Endothelial cell of umbilical vein (primary cell): ENCODE results near the gene OSBPL6. TPM values are rescaled to one million over a fixed set of nuclear protein-coding genes. Genes with fewer than 3 reads are reported as not detected.

ENCODE experiments used
- BruUV-seq: library from RNA; stranded (reverse); fragments of 400-500 nt; replicated peaks from 2 replicates; lab custom pipeline; 2021; lab: Mats Ljungman, UMichigan
- CTCF ChIA-PET: fragments of 300-600, 350-600 bp; sonication (Branson Sonifier 250); formaldehyde crosslinking; loops from one replicate; lab custom pipeline; 2021; ENCODE audit warnings: antibody characterized with exemption, inconsistent platforms; lab: Charles Lee
- POLR2A ChIA-PET: fragments of 300-600, 350-600 bp; sonication (Branson Sonifier 250); formaldehyde crosslinking; loops from one replicate; lab custom pipeline; 2021; ENCODE audit warnings: antibody characterized with exemption, inconsistent platforms; lab: Charles Lee
- DNase-seq: peaks from one replicate; pipeline ENCODE4 v3.0.0-alpha.2; 2011; ENCODE audit warnings: low read depth, low spot score
- FAIRE-seq: peaks from 2 replicates; lab custom pipeline; 2011; peaks lifted over from hg19 to GRCh38; lab: Jason Lieb, UNC
- H2AFZ ChIP-seq: 2 replicates; pipeline ENCODE4 v1.6.0; 2012; ENCODE audit warnings: low read depth, low read length, control low read depth, inconsistent platforms
- H3K27ac ChIP-seq: 2 replicates; pipeline ENCODE4 v1.5.1; 2011; ENCODE audit warnings: low read depth, mild to moderate bottlenecking, control low read depth, low read length, moderate library complexity; ENCODE audit not compliant: insufficient read depth
- H3K27me3 ChIP-seq, 2 experiments: 2 replicates each; pipeline versions ENCODE4 v1.6.0 to v1.6.1; 2011; ENCODE audit warnings: low read length in 2 of 2, mixed read lengths in 1 of 2; ENCODE audit not compliant: control insufficient read depth in 2 of 2, insufficient read depth in 2 of 2
- H3K36me3 ChIP-seq, 2 experiments: 2 replicates in 1 of 2; 3 replicates in 1 of 2; pipeline ENCODE4 v1.5.1; 2011; ENCODE audit warnings: low read length in 2 of 2, mild to moderate bottlenecking in 1 of 2, moderate library complexity in 1 of 2; ENCODE audit not compliant: control insufficient read depth in 2 of 2, insufficient read depth in 2 of 2; ENCODE audit errors: extremely low read depth in 1 of 2
- H3K4me1 ChIP-seq: 3 replicates; pipeline ENCODE4 v1.5.1; 2011; ENCODE audit warnings: mild to moderate bottlenecking, low read length; ENCODE audit not compliant: control insufficient read depth, insufficient read depth; ENCODE audit errors: extremely low read depth
- H3K4me2 ChIP-seq: 2 replicates; pipeline ENCODE4 v1.6.1; 2011; ENCODE audit warnings: low read length, control low read depth, mixed read lengths; ENCODE audit not compliant: insufficient read depth
- H3K4me3 ChIP-seq, 3 experiments: fragments of 200-600 bp in 1 of 3; sonication (generic), shearing (Covaris generic) in 1 of 3; replicated peaks in 1 of 3; 2 replicates each; pipeline ENCODE4 v1.5.1; 2011 to 2016; ENCODE audit warnings: control low read depth in 3 of 3, low read length in 3 of 3, mild to moderate bottlenecking in 2 of 3, inconsistent platforms in 1 of 3, low read depth in 1 of 3, moderate library complexity in 1 of 3; ENCODE audit not compliant: insufficient read depth in 1 of 3
- H3K79me2 ChIP-seq: 2 replicates; pipeline ENCODE4 v1.6.0; 2012; ENCODE audit warnings: low read length, inconsistent platforms; ENCODE audit not compliant: control insufficient read depth, insufficient read depth
- H3K9ac ChIP-seq: replicated peaks from 2 replicates; pipeline ENCODE3; 2011; ENCODE audit warnings: low read length, control low read depth; ENCODE audit not compliant: insufficient read depth; ENCODE audit errors: extremely low read depth
- H3K9me1 ChIP-seq: replicated peaks from 3 replicates; pipeline ENCODE4 v1.6.0; 2011; ENCODE audit warnings: mild to moderate bottlenecking, low read length; ENCODE audit not compliant: control insufficient read depth, insufficient read depth; ENCODE audit errors: extremely low read depth
- H3K9me3 ChIP-seq: replicated peaks from 2 replicates; pipeline ENCODE4 v1.5.1; 2012; ENCODE audit warnings: low read length, inconsistent platforms; ENCODE audit not compliant: control insufficient read depth, insufficient read depth
- H4K20me1 ChIP-seq: replicated peaks from 2 replicates; pipeline ENCODE3; 2011; ENCODE audit warnings: mild to moderate bottlenecking, low read length; ENCODE audit not compliant: control insufficient read depth, insufficient read depth; ENCODE audit errors: extremely low read depth
- CTCF ChIP-seq, 2 donors: IDR thresholded peaks; 1 replicate in 1 of 2; 2 replicates in 1 of 2; pipeline ENCODE4 v1.5.1; 2011; ENCODE audit warnings: low read length in 2 of 2, mild to moderate bottlenecking in 2 of 2, moderate library complexity in 2 of 2, control low read depth in 1 of 2, inconsistent platforms in 1 of 2, low read depth in 1 of 2; ENCODE audit not compliant: insufficient read depth in 1 of 2; ENCODE audit errors: extremely low read depth in 1 of 2
- EZH2 ChIP-seq: IDR thresholded peaks from 2 replicates; pipeline ENCODE4 v1.6.1; 2012; ENCODE audit warnings: borderline replicate concordance, low read depth, mild to moderate bottlenecking, moderate library complexity, low read length, inconsistent platforms; ENCODE audit not compliant: severe bottlenecking
- FOS ChIP-seq: IDR thresholded peaks from 2 replicates; pipeline ENCODE4 v1.6.1; 2011; ENCODE audit warnings: mild to moderate bottlenecking, low read length, moderate library complexity, borderline replicate concordance; ENCODE audit not compliant: insufficient read depth
- GATA2 ChIP-seq: IDR thresholded peaks from 2 replicates; pipeline ENCODE4 v1.7.0; 2011; ENCODE audit warnings: low read depth, mild to moderate bottlenecking, moderate library complexity, mixed read lengths, low read length; ENCODE audit not compliant: insufficient read length, insufficient read depth
- JUN ChIP-seq: IDR thresholded peaks from 2 replicates; pipeline ENCODE4 v1.6.1; 2011; ENCODE audit warnings: borderline replicate concordance, low read depth; ENCODE audit not compliant: insufficient read length, insufficient read depth
- MAX ChIP-seq: IDR thresholded peaks from 2 replicates; pipeline ENCODE4 v1.6.1; 2011; ENCODE audit not compliant: insufficient read depth, insufficient read length
- MYC ChIP-seq: IDR thresholded peaks from one replicate; pipeline ENCODE4 v1.6.1; 2011; ENCODE audit warnings: mild to moderate bottlenecking, low read depth, low read length
- POLR2A ChIP-seq: IDR thresholded peaks from 2 replicates; pipeline ENCODE4 v1.6.1; 2012; ENCODE audit warnings: low read depth, mild to moderate bottlenecking, control low read depth, low read length
- POLR2AphosphoS5 ChIP-seq: IDR thresholded peaks from 2 replicates; pipeline ENCODE4 v1.6.1; 2012; ENCODE audit warnings: low read depth, mild to moderate bottlenecking, control low read depth, low read length, moderate library complexity; ENCODE audit not compliant: insufficient read depth
- dilution Hi-C: fragments of 300-500 bp; cut with MboI; formaldehyde crosslinking; loops from one replicate; pipeline ENCODE4 v1.15.0; 2019; ENCODE audit warnings: low sequenced_read_pairs; ENCODE audit not compliant: extremely low pct_ligation_motif_present
- intact Hi-C: fragments of 100-400 bp; cut with micrococcal nuclease; formaldehyde crosslinking; loops from one replicate; pipeline ENCODE4 v1.10.0; 2022
- polyA plus RNA-seq, 4 experiments: library from polyadenylated mRNA; depleted of rRNA in 3 of 4; stranded (reverse) in 3 of 4; unstranded in 1 of 4; fragments of >200 nt; gene quantifications; 2 replicates each; pipeline versions ENCODE4 v1.2.1 to v1.2.3, GENCODE V29; 2011 to 2012; ENCODE audit warnings: missing spikeins in 1 of 4
- total RNA-seq: library from RNA; stranded (reverse); gene quantifications from 2 replicates; pipeline ENCODE4 v1.2.3, GENCODE V29; 2021

OSBPL6 gene
- total and polyA plus RNA-seq, 2 donors (not counting 3 experiments of a cell fraction or from before 2014, with no cell fraction given) = 1.5 to 2.3 TPM

GRCh38 chr2:178269438-178270224, 75.3 kb downstream of the OSBPL6 start:
- Histone ChIP-seq H3K27ac (no peak overlapping the region), H3K4me1 (no peaks in the 10 kb centered on the region), H4K20me1 (no peaks in the 10 kb centered on the region), H3K9me1 (no peaks in the 10 kb centered on the region), H3K4me2 (no peak overlapping the region), H3K79me2 (no peaks in the 10 kb centered on the region), H3K9me3 (no peaks in the 10 kb centered on the region), H3K27me3 (no peaks in the 10 kb centered on the region), H3K9ac (no peak overlapping the region), H3K36me3 (no peaks in the 10 kb centered on the region), H3K4me3 (no peak overlapping the region), H2AFZ (no peak overlapping the region)
- CTCF ChIA-PET = interaction anchor here (1.0 to 1.4 kb wide), 3 partner anchors 9 to 61 kb away, joined by 3 to 4 read pairs (median 4); no protein-coding TSS in a partner anchor
- no peak for DNase-seq
- no peak for FAIRE-seq
- dilution Hi-C loops = no loop called here
- no TSS peak for BruUV-seq
- POLR2A ChIA-PET = no interaction called here
- no peak for TF ChIP-seq MAX
- TF ChIP-seq EZH2 = no peak
- TF ChIP-seq POLR2AphosphoS5 = no peak
- TF ChIP-seq CTCF (IDR thresholded peaks at IDR 0.05; ENCODE audit: extremely low read depth in 1 of 2, insufficient read depth in 1 of 2, low read depth in 1 of 2, low read length in 2 of 2) = no peak
- no peak for TF ChIP-seq JUN
- TF ChIP-seq MYC = no peak
- no peak for TF ChIP-seq GATA2
- no peak for TF ChIP-seq POLR2A
- no peak for TF ChIP-seq FOS
- intact Hi-C loops = no loop called here
